Measurements from ENCODE around the gene SIMC1.

DNA sequence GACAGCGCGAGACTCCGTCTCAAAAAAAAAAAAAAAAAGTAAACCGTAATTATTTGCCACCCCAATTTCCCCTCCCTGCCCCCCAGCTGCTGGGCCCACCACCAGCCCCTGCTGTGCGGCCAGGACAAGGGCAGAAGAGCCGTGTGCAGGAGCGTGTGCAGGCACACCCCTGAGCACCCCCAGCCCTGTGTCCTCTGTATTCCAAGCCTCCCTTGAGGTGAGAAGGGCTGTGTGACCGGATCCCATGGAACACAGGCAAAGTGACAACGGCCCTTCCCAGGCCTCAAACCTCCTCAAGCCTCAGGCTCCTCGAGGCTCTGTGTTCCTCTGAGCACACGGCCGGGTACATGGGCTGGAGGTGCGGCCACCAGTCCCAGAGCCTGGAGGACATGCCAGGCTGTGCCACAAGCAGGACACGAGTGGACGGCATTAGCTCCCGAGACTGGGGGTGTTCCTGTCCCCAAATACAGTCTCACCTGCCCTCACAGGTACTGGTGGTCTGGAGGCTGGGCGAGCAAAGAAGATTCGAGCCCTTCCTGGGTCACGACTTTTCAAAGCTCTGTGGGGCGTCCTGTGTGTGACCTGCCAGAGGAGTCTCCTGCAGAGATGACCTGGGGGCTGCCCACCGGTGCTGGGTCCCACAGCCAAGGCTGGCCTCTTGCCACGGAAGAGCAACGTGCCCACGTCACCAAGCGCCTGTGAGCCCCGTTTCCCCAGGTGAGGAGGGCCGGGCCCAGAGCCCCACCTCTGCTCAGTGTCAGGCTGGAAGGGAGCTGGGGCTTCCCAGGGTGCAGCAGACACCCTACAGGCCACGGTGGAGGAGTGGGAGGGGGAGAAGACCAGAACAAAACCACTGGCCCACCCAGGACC is 47.1 kb upstream of the SIMC1 start:
- TF ChIP-seq, protein P1, sequence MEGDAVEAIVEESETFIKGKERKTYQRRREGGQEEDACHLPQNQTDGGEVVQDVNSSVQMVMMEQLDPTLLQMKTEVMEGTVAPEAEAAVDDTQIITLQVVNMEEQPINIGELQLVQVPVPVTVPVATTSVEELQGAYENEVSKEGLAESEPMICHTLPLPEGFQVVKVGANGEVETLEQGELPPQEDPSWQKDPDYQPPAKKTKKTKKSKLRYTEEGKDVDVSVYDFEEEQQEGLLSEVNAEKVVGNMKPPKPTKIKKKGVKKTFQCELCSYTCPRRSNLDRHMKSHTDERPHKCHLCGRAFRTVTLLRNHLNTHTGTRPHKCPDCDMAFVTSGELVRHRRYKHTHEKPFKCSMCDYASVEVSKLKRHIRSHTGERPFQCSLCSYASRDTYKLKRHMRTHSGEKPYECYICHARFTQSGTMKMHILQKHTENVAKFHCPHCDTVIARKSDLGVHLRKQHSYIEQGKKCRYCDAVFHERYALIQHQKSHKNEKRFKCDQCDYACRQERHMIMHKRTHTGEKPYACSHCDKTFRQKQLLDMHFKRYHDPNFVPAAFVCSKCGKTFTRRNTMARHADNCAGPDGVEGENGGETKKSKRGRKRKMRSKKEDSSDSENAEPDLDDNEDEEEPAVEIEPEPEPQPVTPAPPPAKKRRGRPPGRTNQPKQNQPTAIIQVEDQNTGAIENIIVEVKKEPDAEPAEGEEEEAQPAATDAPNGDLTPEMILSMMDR (IDR thresholded peaks at IDR 0.05; ENCODE audit: insufficient read depth, low read length, poor library complexity, severe bottlenecking) = no peak
- no peak for TF ChIP-seq EZH2phosphoT487 (conservative IDR thresholded peaks at IDR 0.05; ENCODE audit: low read length)
